Brain microvascular endothelial cell (primary cell): ENCODE data around the gene GRID2.

Experiments
- DNase-seq: peaks from one replicate; pipeline ENCODE4 v3.0.0-alpha.2; 2020
- H3K27ac ChIP-seq: fragments of 250-450 bp; sonication (Bioruptor Pico); 2 replicates; pipeline ENCODE4 v1.5.1; 2020; ENCODE audit warnings: mild to moderate bottlenecking, moderate library complexity
- H3K27me3 ChIP-seq: fragments of 250-450 bp; sonication (Bioruptor Pico); replicated peaks from 2 replicates; pipeline ENCODE4 v1.5.1; 2020; ENCODE audit warnings: mild to moderate bottlenecking
- H3K36me3 ChIP-seq: fragments of 250-450 bp; sonication (Bioruptor Pico); replicated peaks from 2 replicates; pipeline ENCODE4 v1.5.1; 2020; ENCODE audit warnings: mild to moderate bottlenecking
- H3K4me3 ChIP-seq: 2 replicates; pipeline ENCODE4 v1.5.1; 2011; ENCODE audit warnings: low read depth, mild to moderate bottlenecking, control low read depth, low read length, moderate library complexity
- in situ Hi-C: cut with HindIII; loops from 2 replicates; pipeline ENCODE4 v1.10.0; 2017; ENCODE audit warnings: low sequenced_read_pairs, low pct_ligation_motif_present
- TF ChIP-seq, protein P1 (sequence below): IDR thresholded peaks from 2 replicates; pipeline ENCODE4 v1.5.1; 2011; ENCODE audit warnings: low read depth, mild to moderate bottlenecking, moderate library complexity, low read length, control low read depth, inconsistent platforms; ENCODE audit errors: missing control alignments

Gene GRID2

DNA sequence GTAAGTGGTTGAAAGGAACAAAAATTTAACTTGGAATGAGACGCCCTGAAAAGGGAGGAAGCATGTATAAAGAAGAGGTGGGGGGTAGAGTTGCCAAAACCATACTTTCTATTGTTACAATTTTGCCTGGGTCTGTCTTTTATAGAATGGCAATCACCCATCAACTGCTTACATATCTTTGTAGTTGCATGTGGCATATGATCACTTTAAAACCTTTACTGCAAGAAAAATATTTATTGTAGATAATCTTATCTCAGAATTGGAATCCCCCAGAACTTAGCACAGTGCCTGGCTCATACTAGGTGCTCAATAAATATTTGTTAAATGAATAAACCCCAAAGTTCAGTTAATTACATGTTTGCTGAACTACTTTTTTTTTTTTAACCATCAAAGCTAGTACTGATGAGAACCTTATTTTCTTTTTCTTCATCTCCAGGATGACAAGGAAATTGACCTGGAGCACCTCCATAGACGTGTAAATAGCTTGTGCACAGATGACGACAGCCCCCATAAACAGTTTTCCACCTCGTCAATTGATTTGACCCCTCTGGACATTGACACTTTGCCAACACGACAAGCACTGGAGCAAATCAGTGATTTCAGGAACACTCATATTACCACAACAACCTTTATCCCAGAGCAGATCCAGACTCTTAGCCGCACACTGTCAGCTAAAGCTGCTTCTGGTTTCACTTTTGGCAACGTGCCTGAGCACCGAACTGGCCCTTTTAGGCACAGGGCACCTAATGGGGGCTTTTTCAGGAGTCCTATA is 1468.1 kb downstream of the GRID2 start:
- in situ Hi-C loops: no loop called here
- no peaks in the 10 kb centered on the region for H3K27me3 ChIP-seq
- H3K4me3 ChIP-seq: no peak overlapping the region
- no peak overlapping the region for H3K27ac ChIP-seq
- DNase-seq: no peak
- TF ChIP-seq, protein P1, sequence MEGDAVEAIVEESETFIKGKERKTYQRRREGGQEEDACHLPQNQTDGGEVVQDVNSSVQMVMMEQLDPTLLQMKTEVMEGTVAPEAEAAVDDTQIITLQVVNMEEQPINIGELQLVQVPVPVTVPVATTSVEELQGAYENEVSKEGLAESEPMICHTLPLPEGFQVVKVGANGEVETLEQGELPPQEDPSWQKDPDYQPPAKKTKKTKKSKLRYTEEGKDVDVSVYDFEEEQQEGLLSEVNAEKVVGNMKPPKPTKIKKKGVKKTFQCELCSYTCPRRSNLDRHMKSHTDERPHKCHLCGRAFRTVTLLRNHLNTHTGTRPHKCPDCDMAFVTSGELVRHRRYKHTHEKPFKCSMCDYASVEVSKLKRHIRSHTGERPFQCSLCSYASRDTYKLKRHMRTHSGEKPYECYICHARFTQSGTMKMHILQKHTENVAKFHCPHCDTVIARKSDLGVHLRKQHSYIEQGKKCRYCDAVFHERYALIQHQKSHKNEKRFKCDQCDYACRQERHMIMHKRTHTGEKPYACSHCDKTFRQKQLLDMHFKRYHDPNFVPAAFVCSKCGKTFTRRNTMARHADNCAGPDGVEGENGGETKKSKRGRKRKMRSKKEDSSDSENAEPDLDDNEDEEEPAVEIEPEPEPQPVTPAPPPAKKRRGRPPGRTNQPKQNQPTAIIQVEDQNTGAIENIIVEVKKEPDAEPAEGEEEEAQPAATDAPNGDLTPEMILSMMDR: no peak
- H3K36me3 ChIP-seq: no peaks in the 10 kb centered on the region

DNA sequence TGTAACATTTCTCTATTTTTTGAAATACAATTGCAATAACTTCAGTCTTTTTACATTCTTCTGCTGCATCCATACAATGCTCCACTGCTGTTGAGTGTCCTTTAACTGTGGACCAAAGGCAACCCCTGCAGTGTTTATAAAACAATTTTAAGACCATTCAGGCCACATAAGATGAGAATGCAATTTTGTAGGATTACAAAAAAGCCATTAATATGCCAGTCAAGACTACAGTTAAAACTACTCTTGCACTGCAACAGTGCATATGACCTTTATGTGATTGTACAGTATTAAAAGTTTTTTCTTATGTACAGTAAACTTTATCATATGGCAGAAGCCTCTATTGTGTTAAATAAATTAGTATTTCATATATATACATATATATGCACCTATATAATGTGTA is 1469.1 kb downstream of the GRID2 start:
- H3K27ac ChIP-seq: no peak overlapping the region
- TF ChIP-seq, protein P1: no peak
- H3K36me3 ChIP-seq: no peaks in the 10 kb centered on the region
- no peak for DNase-seq
- no peak overlapping the region for H3K4me3 ChIP-seq
- H3K27me3 ChIP-seq: no peaks in the 10 kb centered on the region
- in situ Hi-C loops: no loop called here

- Histone ChIP-seq H3K4me3 (no peak overlapping the region), H3K27me3 (no peaks in the 10 kb centered on the region), H3K27ac (no peak overlapping the region), H3K36me3 (no peaks in the 10 kb centered on the region)
- in situ Hi-C loops: no loop called here
- TF ChIP-seq, protein P1: no peak
- no peak for DNase-seq
These were observed 1471.8 kb downstream of the GRID2 start for GRCh38 chr4:93775551-93775950.

DNA sequence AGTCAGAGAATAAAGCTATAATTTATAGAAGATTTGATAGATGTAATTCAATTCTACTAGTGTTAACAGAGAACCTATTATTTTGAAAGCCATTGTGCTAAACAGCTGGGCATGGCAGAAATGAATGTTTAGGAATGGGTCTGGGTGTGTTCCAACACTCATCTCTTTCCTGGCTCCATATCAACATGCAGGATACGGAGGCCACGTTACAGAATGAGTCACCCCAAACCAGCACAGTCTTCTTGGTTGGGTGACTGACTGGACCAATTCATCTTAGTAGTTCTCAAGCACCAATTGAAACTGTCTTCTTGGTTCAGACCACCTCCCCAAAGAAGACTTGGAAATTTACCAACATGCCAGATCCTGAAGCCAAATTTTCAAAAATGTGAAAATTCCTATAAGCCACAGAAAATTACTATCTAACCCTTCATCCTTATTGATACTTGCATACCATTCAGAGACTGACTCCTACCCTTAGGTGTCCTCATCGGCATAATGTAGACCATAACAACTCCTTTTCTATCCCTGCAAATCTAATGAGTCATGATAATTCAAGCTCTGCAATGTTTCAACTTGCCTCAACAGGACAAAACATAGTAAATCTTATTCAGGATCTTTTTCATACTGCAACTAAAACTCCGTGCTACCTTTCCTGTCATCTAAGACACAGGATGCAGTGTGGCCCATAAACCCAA is 1472.8 kb downstream of the GRID2 start:
- DNase-seq: peak; percentile 11
- in situ Hi-C loops: no loop called here
- TF ChIP-seq, protein P1: no peak
- H3K36me3 ChIP-seq: no peaks in the 10 kb centered on the region
- H3K27me3 ChIP-seq: no peaks in the 10 kb centered on the region
- no peak overlapping the region for H3K27ac ChIP-seq
- no peak overlapping the region for H3K4me3 ChIP-seq

DNA sequence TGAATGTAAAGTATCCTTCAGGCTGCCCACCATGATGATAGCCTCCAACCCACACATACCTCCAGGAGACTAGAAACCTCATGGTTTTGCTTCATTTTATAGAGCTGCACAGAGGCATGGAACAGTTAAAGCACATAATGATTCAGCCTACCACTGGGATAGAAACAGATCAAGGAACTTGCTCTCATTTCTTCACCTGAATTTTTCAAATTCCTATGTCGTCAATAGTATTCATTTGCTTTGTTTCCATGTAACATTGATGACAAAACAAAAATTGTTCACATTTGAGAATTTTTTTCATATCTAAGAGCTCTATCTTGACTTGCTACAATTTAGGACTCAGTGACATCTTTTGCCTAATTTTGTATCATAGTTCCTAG is 1473.3 kb downstream of the GRID2 start:
- no peak overlapping the region for H3K27ac ChIP-seq
- no peaks in the 10 kb centered on the region for H3K36me3 ChIP-seq
- TF ChIP-seq, protein P1: no peak
- DNase-seq: no peak
- H3K27me3 ChIP-seq: no peaks in the 10 kb centered on the region
- no peak overlapping the region for H3K4me3 ChIP-seq
- in situ Hi-C loops: no loop called here
